RWPE2 (cell line): ENCODE data around the gene B3GAT1.

Source experiments
- ATAC-seq: fragments of 200-7000 bp; cut with Tn5 transposase; 3 replicates; pipeline ENCODE4 v1.9.1; 2021; ENCODE audit warnings: low read depth
- DNase-seq: peaks from one replicate; pipeline ENCODE4 v3.0.0-alpha.2; 2020; ENCODE audit warnings: low spot score
- H3K27ac ChIP-seq: fragments of 450-650 bp; 2 replicates; pipeline ENCODE4 v1.5.1; 2017; ENCODE audit warnings: mild to moderate bottlenecking; ENCODE audit not compliant: poor library complexity, severe bottlenecking
- H3K27me3 ChIP-seq: fragments of 250-450 bp; sonication (Bioruptor Pico); 2 replicates; pipeline ENCODE4 v1.5.1; 2021; ENCODE audit warnings: mild to moderate bottlenecking, moderate library complexity; ENCODE audit not compliant: insufficient read depth, poor library complexity, severe bottlenecking
- H3K36me3 ChIP-seq: fragments of 250-450 bp; sonication (Bioruptor Pico); 2 replicates; pipeline ENCODE4 v1.5.1; 2020; ENCODE audit warnings: low read depth, mild to moderate bottlenecking, moderate library complexity
- H3K4me1 ChIP-seq: fragments of 250-450 bp; sonication (Bioruptor Pico); 2 replicates; pipeline ENCODE4 v1.5.1; 2021; ENCODE audit warnings: mild to moderate bottlenecking, moderate library complexity; ENCODE audit not compliant: insufficient read depth, poor library complexity, severe bottlenecking
- H3K4me3 ChIP-seq: fragments of 250-450 bp; sonication (Bioruptor Pico); 2 replicates; pipeline ENCODE4 v1.5.1; 2021; ENCODE audit warnings: mild to moderate bottlenecking, moderate library complexity; ENCODE audit not compliant: severe bottlenecking
- H3K9me3 ChIP-seq: fragments of 250-450 bp; sonication (Bioruptor Pico); 2 replicates; pipeline ENCODE4 v1.5.1; 2021; ENCODE audit warnings: mild to moderate bottlenecking, moderate library complexity; ENCODE audit not compliant: severe bottlenecking
- TF ChIP-seq, protein P1 (sequence below): fragments of 450-650 bp; IDR thresholded peaks from one replicate; pipeline ENCODE4 v1.5.1; 2017; ENCODE audit warnings: mild to moderate bottlenecking, moderate library complexity; ENCODE audit not compliant: poor library complexity, severe bottlenecking

Gene B3GAT1

DNA sequence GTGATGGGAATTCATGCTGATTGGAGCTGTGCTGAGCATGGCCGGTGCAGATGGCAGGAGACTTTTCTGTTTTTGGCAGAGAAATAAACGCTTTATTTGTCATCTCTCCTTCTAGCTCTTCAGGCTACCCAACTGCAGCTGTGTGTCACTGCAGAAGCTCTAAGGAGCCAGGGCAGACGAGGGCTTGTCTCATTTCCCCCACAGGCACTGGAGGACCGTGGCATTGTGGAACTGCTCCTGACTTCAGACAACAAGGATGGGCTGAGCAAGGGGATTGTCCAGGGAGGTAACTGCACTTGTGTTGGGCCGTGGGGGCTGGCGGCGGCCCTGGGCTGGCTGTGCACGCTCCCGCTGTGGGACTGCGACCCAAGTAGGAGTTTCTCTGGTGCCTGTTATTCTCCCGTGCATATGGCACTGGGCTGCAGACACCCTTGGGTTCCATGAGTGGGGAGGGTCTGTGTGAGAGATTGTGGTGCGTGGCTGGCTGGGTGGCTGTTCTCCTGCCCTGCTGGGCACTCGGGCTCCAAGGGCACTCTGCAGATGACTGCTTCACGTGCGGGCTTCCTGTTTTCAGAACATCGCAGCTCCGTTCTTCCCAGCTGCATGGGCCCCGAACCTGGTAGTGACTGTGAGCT lies 53.1 kb downstream of the B3GAT1 start:
- H3K4me3 ChIP-seq: no peak overlapping the region
- ATAC-seq: no peak

DNA sequence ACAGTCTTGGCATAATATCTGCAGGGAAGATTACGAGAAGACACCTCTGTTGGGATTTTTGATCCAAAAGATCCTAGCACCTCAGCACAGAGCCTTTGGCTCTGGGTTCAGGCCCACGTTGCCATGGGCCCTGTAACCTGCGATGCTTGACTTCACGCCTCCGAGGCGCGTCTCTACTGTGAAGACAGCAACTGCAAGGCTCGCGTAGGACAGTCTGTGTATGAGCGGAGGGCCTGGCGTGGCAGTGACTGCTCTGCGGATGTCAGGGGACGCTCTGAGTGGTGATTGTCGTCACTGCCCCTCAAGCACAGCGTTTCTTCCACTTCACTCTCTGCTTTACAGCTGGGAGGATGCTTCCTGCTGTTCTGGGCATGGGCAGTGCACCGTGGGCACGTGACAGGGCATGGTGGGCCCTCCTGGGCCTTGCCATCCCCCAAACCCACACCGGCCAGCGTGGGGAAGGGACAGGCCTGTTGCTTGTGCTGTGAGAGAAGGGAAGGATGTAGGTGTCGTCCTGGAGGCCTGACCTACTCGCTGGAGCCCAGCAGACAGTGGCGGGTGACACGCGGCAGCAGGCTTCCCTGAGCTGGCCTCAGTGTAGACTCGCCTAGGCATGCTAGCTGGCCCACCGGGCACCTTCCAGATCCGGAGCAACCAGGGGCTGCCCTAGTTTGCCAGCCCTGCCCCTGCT lies 53.7 kb downstream of the B3GAT1 start:
- TF ChIP-seq, protein P1, sequence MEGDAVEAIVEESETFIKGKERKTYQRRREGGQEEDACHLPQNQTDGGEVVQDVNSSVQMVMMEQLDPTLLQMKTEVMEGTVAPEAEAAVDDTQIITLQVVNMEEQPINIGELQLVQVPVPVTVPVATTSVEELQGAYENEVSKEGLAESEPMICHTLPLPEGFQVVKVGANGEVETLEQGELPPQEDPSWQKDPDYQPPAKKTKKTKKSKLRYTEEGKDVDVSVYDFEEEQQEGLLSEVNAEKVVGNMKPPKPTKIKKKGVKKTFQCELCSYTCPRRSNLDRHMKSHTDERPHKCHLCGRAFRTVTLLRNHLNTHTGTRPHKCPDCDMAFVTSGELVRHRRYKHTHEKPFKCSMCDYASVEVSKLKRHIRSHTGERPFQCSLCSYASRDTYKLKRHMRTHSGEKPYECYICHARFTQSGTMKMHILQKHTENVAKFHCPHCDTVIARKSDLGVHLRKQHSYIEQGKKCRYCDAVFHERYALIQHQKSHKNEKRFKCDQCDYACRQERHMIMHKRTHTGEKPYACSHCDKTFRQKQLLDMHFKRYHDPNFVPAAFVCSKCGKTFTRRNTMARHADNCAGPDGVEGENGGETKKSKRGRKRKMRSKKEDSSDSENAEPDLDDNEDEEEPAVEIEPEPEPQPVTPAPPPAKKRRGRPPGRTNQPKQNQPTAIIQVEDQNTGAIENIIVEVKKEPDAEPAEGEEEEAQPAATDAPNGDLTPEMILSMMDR: no peak
- no peaks in the 10 kb centered on the region for H3K4me1 ChIP-seq
- DNase-seq (no peak), ATAC-seq (no peak)
- no peak overlapping the region for H3K4me3 ChIP-seq
- no peak overlapping the region for H3K27ac ChIP-seq
- no peaks in the 10 kb centered on the region for H3K36me3 ChIP-seq
- H3K9me3 ChIP-seq: no peaks in the 10 kb centered on the region
- H3K27me3 ChIP-seq: no peaks in the 10 kb centered on the region

More for the DNA sequence above, 53.1 kb downstream of the B3GAT1 start:
- TF ChIP-seq, protein P1: no peak
- H3K36me3 ChIP-seq: no peaks in the 10 kb centered on the region
- no peak overlapping the region for H3K27ac ChIP-seq
- H3K27me3 ChIP-seq: no peaks in the 10 kb centered on the region
- no peak for DNase-seq
- H3K9me3 ChIP-seq: no peaks in the 10 kb centered on the region
- H3K4me1 ChIP-seq: no peaks in the 10 kb centered on the region

DNA sequence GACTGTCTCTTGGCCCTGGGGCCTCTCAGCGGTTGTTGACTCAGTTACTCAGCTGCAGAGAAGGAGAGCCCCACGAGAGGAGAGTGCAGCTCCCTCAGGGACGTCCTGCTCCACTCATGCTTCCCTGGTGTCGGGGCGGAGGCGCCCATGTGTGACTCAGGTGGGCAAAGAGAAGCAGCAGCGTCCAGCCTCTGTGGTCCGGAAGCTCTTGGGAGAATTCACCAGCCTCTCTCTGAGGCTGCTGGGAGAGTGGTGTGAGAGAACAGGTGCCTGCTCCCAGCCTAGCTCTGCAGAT lies 54.5 kb downstream of the B3GAT1 start:
- TF ChIP-seq, protein P1: no peak
- H3K4me1 ChIP-seq: no peaks in the 10 kb centered on the region
- ATAC-seq (no peak), DNase-seq (no peak)
- H3K9me3 ChIP-seq: no peaks in the 10 kb centered on the region
- no peak overlapping the region for H3K27ac ChIP-seq
- H3K4me3 ChIP-seq: no peak overlapping the region
- H3K36me3 ChIP-seq: no peaks in the 10 kb centered on the region
- H3K27me3 ChIP-seq: no peaks in the 10 kb centered on the region

DNA sequence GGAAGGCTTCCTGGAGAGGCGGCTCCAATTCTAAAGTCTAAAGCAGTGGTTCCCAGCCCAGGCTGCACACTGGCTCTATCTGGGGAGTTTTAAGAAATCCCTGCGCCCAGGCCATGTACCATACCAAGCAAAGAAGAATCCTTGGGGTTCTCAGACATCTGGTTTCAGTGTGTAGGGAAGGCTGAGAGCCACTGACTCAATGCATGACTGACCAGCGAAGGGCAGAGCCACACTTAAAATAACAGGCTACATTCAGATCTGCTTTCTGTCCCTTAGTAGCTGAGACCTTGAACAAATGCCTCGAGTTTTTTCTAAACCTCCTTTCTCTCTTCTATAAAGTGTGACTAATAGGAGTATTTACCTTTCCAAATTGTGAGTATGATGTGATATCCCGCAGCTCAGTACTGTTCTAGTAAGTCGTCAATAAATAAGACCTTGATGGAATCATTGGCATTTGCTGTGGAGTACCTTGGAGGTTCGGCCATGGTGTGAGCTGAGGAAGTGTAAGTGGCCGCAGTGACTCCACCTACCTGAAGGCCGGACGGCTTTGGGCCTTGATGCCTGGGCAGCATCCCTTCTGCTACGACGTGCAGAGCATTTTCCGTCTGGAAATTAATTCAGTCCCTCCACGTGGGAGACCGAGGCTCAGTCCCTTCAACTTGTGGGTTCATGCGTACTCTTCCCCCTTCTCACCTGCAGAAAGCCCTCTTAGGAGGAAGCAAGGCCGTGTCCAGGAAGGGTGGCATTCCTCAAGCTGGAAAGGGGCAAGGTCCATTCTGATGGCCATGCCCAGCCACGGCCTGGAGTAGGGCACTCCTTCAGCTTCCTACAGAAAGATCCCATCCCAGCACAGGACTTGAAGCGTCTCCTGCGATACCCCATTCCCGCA lies 55.1 kb downstream of the B3GAT1 start:
- no peak overlapping the region for H3K27ac ChIP-seq
- no peak for DNase-seq
- H3K4me1 ChIP-seq: no peaks in the 10 kb centered on the region
- TF ChIP-seq, protein P1: no peak
- H3K4me3 ChIP-seq: no peak overlapping the region
- no peaks in the 10 kb centered on the region for H3K36me3 ChIP-seq
- H3K27me3 ChIP-seq: no peaks in the 10 kb centered on the region
- ATAC-seq: no peak
- no peaks in the 10 kb centered on the region for H3K9me3 ChIP-seq

DNA sequence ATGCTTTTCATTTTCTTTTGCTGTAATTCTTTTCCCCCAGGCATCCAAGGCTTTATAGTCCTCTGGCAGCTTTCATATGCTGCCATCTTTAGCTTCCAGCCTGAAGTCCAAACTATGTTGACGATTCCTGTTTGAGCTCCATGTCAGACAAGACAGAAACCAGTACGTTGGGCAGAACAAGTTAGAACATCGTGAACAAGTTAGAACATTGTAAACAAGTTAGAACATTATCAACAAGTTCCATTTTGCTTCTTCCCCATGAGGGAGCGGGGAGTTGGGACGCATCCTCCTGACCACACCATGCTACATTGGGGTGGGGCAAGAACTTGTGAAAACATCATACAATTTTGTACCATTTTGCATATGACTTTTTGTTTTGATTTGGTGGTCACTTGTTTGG lies 56.4 kb downstream of the B3GAT1 start:
- Histone ChIP-seq H3K27me3 (no peaks in the 10 kb centered on the region), H3K27ac (no peak overlapping the region), H3K4me3 (no peak overlapping the region), H3K9me3 (no peaks in the 10 kb centered on the region), H3K4me1 (no peaks in the 10 kb centered on the region), H3K36me3 (no peaks in the 10 kb centered on the region)
- TF ChIP-seq, protein P1: no peak
- DNase-seq: no peak
- no peak for ATAC-seq
